ENCODE data around the gene CSK.

- TF ChIP-seq CTCF (IDR thresholded peaks at IDR 0.05) = no peak
- TF ChIP-seq POLR2A (IDR thresholded peaks at IDR 0.05) = no peak
Measured at GRCh38 chr15:74804935-74805334, 23.1 kb downstream of the CSK start.
